SK-N-SH (cell line): ENCODE data around the gene R3HDM2. TPM values are rescaled to one million over a fixed set of nuclear protein-coding genes. Genes with fewer than 3 reads are reported as not detected.

Source experiments
- CTCF ChIA-PET: fragments of 300-600, 350-600 bp; formaldehyde crosslinking; extraction: SDS; loops from one replicate; lab custom pipeline; 2021; lab: Yijun Ruan, JAX
- POLR2A ChIA-PET: fragments of 350-600 bp; sonication (Branson Sonifier 250); formaldehyde crosslinking; extraction: SDS; loops from one replicate; lab custom pipeline; 2020; ENCODE audit warnings: antibody characterized with exemption, inconsistent platforms; lab: Yijun Ruan, JAX
- DNase-seq: peaks from one replicate; pipeline ENCODE4 v3.0.0; 2012
- H2AFZ ChIP-seq: fragments of 200-600 bp; sonication (generic); 2 replicates; pipeline ENCODE4 v1.8.1; 2016; ENCODE audit warnings: antibody characterized with exemption, mild to moderate bottlenecking, low read depth
- H3F3A ChIP-seq: fragments of 200-600 bp; sonication (generic); replicated peaks from 2 replicates; pipeline ENCODE3; 2016; ENCODE audit warnings: antibody characterized with exemption, mild to moderate bottlenecking; ENCODE audit not compliant: insufficient read depth
- H3K27ac ChIP-seq, 2 experiments: fragments of 200-500 bp in 1 of 2; fragments of 200-600 bp in 1 of 2; sonication (Bioruptor generic) in 1 of 2; sonication (generic), shearing (Covaris generic) in 1 of 2; 2 replicates each; pipeline versions ENCODE4 v1.5.1 to v1.6.1; 2014 to 2016; ENCODE audit warnings: low read depth in 2 of 2, inconsistent platforms in 1 of 2, low read length in 1 of 2, mild to moderate bottlenecking in 1 of 2, mixed read lengths in 1 of 2
- H3K27me3 ChIP-seq: fragments of 200-600 bp; sonication (generic), shearing (Covaris generic); 2 replicates; pipeline ENCODE4 v1.6.1; 2016; ENCODE audit warnings: mixed run types; ENCODE audit not compliant: insufficient read depth
- H3K36me3 ChIP-seq, 2 experiments: fragments of 200-500 bp in 1 of 2; fragments of 200-600 bp in 1 of 2; sonication (Bioruptor generic) in 1 of 2; sonication (generic) in 1 of 2; replicated peaks in 1 of 2; 2 replicates each; pipeline versions ENCODE3 to v1.5.1; 2014 to 2016; ENCODE audit warnings: low read length in 1 of 2, mild to moderate bottlenecking in 1 of 2; ENCODE audit not compliant: insufficient read depth in 2 of 2, control insufficient read depth in 1 of 2
- H3K4me1 ChIP-seq, 2 experiments: fragments of 200-500 bp in 1 of 2; fragments of 200-600 bp in 1 of 2; sonication (Bioruptor generic) in 1 of 2; sonication (generic), shearing (Covaris generic) in 1 of 2; 2 replicates each; pipeline versions ENCODE4 v1.5.1 to v1.6.1; 2014 to 2016; ENCODE audit warnings: low read depth in 1 of 2, low read length in 1 of 2, mixed run types in 1 of 2; ENCODE audit not compliant: insufficient read depth in 2 of 2, control insufficient read depth in 1 of 2
- H3K4me2 ChIP-seq: fragments of 200-600 bp; sonication (generic), shearing (Covaris generic); 2 replicates; pipeline ENCODE4 v1.6.1; 2017; ENCODE audit warnings: mixed run types
- H3K4me3 ChIP-seq, 2 experiments: fragments of 200-500 bp in 1 of 2; fragments of 200-600 bp in 1 of 2; sonication (Bioruptor generic) in 1 of 2; sonication (generic), shearing (Covaris generic) in 1 of 2; 2 replicates each; pipeline versions ENCODE4 v1.5.1 to v1.8.1; 2014 to 2016; ENCODE audit warnings: low read depth in 2 of 2, inconsistent platforms in 1 of 2, low read length in 1 of 2, mild to moderate bottlenecking in 1 of 2, mixed read lengths in 1 of 2, moderate library complexity in 1 of 2
- H3K79me2 ChIP-seq: fragments of 200-600 bp; sonication (generic); 2 replicates; pipeline ENCODE4 v1.8.1; 2017; ENCODE audit warnings: mild to moderate bottlenecking; ENCODE audit not compliant: insufficient read depth
- H3K9ac ChIP-seq: fragments of 200-600 bp; sonication (generic); 2 replicates; pipeline ENCODE4 v1.6.1; 2017; ENCODE audit warnings: mixed run types
- H3K9me2 ChIP-seq: fragments of 200-600 bp; sonication (generic); 2 replicates; pipeline ENCODE4 v1.6.1; 2017; ENCODE audit warnings: mixed run types
- H3K9me3 ChIP-seq: fragments of 200-600 bp; sonication (generic); 2 replicates; pipeline ENCODE4 v1.6.1; 2017; ENCODE audit warnings: mixed run types, mild to moderate bottlenecking, moderate library complexity
- H4K20me1 ChIP-seq: fragments of 200-600 bp; sonication (generic); 2 replicates; pipeline ENCODE4 v1.6.1; 2017; ENCODE audit warnings: mild to moderate bottlenecking, mixed run types; ENCODE audit not compliant: insufficient read depth
- FOSL2 ChIP-seq: IDR thresholded peaks from 2 replicates; pipeline ENCODE4 v1.4.0; 2012; ENCODE audit warnings: low read depth, mild to moderate bottlenecking, moderate library complexity, borderline replicate concordance
- FOXJ3 ChIP-seq: sonication (generic); formaldehyde crosslinking; IDR thresholded peaks from 2 replicates; pipeline ENCODE4 v1.5.1; 2020; ENCODE audit warnings: mild to moderate bottlenecking, missing genetic modification reagents
- FOXM1 ChIP-seq: IDR thresholded peaks from 2 replicates; pipeline ENCODE4 v1.4.0; 2012; ENCODE audit warnings: low read depth, mild to moderate bottlenecking
- GATA2 ChIP-seq: sonication (generic); formaldehyde crosslinking; IDR thresholded peaks from 2 replicates; pipeline ENCODE4 v1.5.0; 2020; ENCODE audit warnings: mild to moderate bottlenecking, missing genetic modification reagents
- MEF2A ChIP-seq: IDR thresholded peaks from 2 replicates; pipeline ENCODE4 v1.4.0; 2012; ENCODE audit warnings: low read depth, borderline replicate concordance
- NFIC ChIP-seq: IDR thresholded peaks from 2 replicates; pipeline ENCODE4 v1.4.0; 2012; ENCODE audit warnings: borderline replicate concordance
- NRF1 ChIP-seq: IDR thresholded peaks from 2 replicates; pipeline ENCODE4 v1.6.1; 2012; ENCODE audit warnings: low read depth, mild to moderate bottlenecking, low read length
- POLR2AphosphoS5 ChIP-seq: IDR thresholded peaks from 2 replicates; pipeline ENCODE4 v1.6.1; 2012; ENCODE audit warnings: low read depth, low read length
- RAD21 ChIP-seq: IDR thresholded peaks from 2 replicates; pipeline ENCODE4 v1.6.1; 2012; ENCODE audit warnings: mild to moderate bottlenecking, low read length
- RCOR1 ChIP-seq: fragments of 150-350 bp; IDR thresholded peaks from 2 replicates; pipeline ENCODE4 v1.6.1; 2017; ENCODE audit warnings: antibody characterized with exemption, low read length
- RFX5 ChIP-seq: IDR thresholded peaks from 2 replicates; pipeline ENCODE4 v1.6.1; 2012; ENCODE audit warnings: mild to moderate bottlenecking, improper control_type of control experiment, low read length
- SIN3A ChIP-seq: IDR thresholded peaks from 2 replicates; pipeline ENCODE4 v1.6.1; 2012; ENCODE audit warnings: low read depth, mild to moderate bottlenecking, low read length, moderate library complexity, borderline replicate concordance
- TAF1 ChIP-seq: IDR thresholded peaks from 2 replicates; pipeline ENCODE4 v1.6.1; 2012; ENCODE audit warnings: low read depth, mild to moderate bottlenecking, low read length, moderate library complexity, borderline replicate concordance
- TCF12 ChIP-seq: IDR thresholded peaks from 2 replicates; pipeline ENCODE4 v1.4.0; 2012
- TEAD4 ChIP-seq: IDR thresholded peaks from 2 replicates; pipeline ENCODE4 v1.4.0; 2012; ENCODE audit warnings: mild to moderate bottlenecking, borderline replicate concordance; ENCODE audit not compliant: insufficient read depth
- WGBS: methylation state at CpG from one replicate; pipeline ENCODE4 v1.1.6; 2017; ENCODE audit warnings: low lambda C conversion rate; 5-methylcytosine and 5-hydroxymethylcytosine counted together
- polyA plus RNA-seq, 3 experiments: library from polyadenylated mRNA; depleted of rRNA; stranded (reverse); fragments of >200 nt; gene quantifications; 2 replicates each; pipeline ENCODE4 v1.2.3, GENCODE V29; 2012
- TF ChIP-seq, protein P1 (sequence below): IDR thresholded peaks from 2 replicates; pipeline ENCODE4; 2012
- TF ChIP-seq, protein P2 (sequence below): fragments of 200-600 bp; sonication (generic); IDR thresholded peaks from 2 replicates; pipeline ENCODE4 v1.6.1; 2017; ENCODE audit warnings: antibody characterized with exemption, mild to moderate bottlenecking, moderate library complexity
- TF ChIP-seq, protein P3 (sequence below): fragments of 150-350 bp; IDR thresholded peaks from 2 replicates; pipeline ENCODE4 v1.6.1; 2016; ENCODE audit warnings: mild to moderate bottlenecking, low read depth, low read length

R3HDM2 gene
- polyA plus RNA-seq, 1 of the 3 experiments (the other 2 are of a cell fraction), result 23.1 TPM

DNA sequence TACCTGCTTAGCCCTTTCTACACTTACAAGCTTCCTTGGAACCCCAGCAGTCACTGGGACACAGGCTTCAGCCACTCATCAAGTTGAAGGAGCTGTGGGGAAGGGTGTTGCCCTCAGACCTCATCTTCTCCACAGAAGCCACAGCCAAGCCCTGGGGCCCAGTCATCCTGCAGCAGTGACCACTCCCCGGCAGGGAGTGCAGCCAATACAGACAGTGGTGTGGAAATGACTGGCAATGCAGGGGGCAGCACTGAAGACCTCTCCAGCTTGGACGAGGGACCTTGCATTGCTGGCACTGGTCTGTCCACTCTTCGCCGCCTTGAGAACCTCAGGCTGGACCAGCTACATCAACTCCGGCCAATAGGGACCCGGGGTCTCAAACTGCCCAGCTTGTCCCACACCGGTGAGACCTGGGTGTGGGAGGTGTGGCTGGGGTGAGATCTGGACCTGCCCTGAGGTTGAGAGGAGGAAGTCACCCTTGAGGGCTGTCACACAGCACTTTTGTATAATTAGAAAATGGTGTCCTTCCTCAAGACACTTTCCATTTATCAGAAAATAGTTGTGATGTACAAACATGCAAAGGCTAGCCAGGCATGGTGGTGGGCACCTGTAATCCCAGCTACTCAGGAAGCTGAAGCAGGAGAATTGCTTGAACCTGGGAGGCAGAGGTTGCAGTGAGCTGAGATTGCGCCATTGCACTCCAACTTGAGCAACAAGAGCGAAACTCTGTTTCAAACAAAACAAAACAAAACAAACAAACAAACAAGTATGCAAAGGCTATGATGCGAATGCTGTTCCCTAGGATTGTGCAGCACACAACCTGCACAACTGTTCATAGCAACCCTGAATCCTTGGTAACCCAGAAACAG is 38.7 kb upstream of the R3HDM2 start:
- Histone ChIP-seq H3F3A (no peaks in the 10 kb centered on the region), H3K27ac (no peak overlapping the region), H4K20me1 (no peaks in the 10 kb centered on the region), H3K36me3 (no peaks in the 10 kb centered on the region), H3K4me1 (no peaks in the 10 kb centered on the region), H3K4me3 (no peak overlapping the region), H3K9me2 (no peaks in the 10 kb centered on the region), H3K79me2 (no peaks in the 10 kb centered on the region), H3K9ac (no peak overlapping the region), H3K9me3 (no peaks in the 10 kb centered on the region), H3K4me2 (no peak overlapping the region), H3K27me3 (peaks cover 82% of the 10 kb centered on the region), H2AFZ (no peak overlapping the region)
- no peak for DNase-seq
- CTCF ChIA-PET, result interaction anchor here (0.7 to 2.8 kb wide), 5 partner anchors 9 to 230 kb away, joined by 3 to 22 read pairs (median 5); partner anchors contain the start of gene GLI1
- no peak for TF ChIP-seq NFIC
- no peak for TF ChIP-seq MEF2A
- no peak for TF ChIP-seq GATA2 (CRISPR knock-in tag)
- TF ChIP-seq, protein P1, sequence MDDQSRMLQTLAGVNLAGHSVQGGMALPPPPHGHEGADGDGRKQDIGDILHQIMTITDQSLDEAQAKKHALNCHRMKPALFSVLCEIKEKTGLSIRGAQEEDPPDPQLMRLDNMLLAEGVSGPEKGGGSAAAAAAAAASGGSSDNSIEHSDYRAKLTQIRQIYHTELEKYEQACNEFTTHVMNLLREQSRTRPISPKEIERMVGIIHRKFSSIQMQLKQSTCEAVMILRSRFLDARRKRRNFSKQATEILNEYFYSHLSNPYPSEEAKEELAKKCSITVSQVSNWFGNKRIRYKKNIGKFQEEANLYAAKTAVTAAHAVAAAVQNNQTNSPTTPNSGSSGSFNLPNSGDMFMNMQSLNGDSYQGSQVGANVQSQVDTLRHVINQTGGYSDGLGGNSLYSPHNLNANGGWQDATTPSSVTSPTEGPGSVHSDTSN, result no peak
- TF ChIP-seq RFX5, result no peak
- TF ChIP-seq, protein P2, sequence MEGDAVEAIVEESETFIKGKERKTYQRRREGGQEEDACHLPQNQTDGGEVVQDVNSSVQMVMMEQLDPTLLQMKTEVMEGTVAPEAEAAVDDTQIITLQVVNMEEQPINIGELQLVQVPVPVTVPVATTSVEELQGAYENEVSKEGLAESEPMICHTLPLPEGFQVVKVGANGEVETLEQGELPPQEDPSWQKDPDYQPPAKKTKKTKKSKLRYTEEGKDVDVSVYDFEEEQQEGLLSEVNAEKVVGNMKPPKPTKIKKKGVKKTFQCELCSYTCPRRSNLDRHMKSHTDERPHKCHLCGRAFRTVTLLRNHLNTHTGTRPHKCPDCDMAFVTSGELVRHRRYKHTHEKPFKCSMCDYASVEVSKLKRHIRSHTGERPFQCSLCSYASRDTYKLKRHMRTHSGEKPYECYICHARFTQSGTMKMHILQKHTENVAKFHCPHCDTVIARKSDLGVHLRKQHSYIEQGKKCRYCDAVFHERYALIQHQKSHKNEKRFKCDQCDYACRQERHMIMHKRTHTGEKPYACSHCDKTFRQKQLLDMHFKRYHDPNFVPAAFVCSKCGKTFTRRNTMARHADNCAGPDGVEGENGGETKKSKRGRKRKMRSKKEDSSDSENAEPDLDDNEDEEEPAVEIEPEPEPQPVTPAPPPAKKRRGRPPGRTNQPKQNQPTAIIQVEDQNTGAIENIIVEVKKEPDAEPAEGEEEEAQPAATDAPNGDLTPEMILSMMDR, result no peak
- TF ChIP-seq NRF1, result no peak
- no peak for TF ChIP-seq TCF12
- no peak for TF ChIP-seq RCOR1
- no peak for TF ChIP-seq RAD21
- no peak for TF ChIP-seq FOXM1
- TF ChIP-seq, protein P3, sequence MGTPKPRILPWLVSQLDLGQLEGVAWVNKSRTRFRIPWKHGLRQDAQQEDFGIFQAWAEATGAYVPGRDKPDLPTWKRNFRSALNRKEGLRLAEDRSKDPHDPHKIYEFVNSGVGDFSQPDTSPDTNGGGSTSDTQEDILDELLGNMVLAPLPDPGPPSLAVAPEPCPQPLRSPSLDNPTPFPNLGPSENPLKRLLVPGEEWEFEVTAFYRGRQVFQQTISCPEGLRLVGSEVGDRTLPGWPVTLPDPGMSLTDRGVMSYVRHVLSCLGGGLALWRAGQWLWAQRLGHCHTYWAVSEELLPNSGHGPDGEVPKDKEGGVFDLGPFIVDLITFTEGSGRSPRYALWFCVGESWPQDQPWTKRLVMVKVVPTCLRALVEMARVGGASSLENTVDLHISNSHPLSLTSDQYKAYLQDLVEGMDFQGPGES, result no peak
- TF ChIP-seq TAF1, result no peak
- TF ChIP-seq SIN3A, result no peak
- TF ChIP-seq FOSL2, result no peak
- no peak for TF ChIP-seq FOXJ3 (CRISPR knock-in tag)
- TF ChIP-seq POLR2AphosphoS5, result no peak
- no peak for TF ChIP-seq TEAD4
- WGBS, result 52% methylated on average over 10 of the region's 10 CpGs
- POLR2A ChIA-PET, result no interaction called here
